Measurements from ENCODE around the gene ST8SIA5. TPM values are rescaled to one million over a fixed set of nuclear protein-coding genes. Genes with fewer than 3 reads are reported as not detected.
A peak's percentile ranks its signal among the peaks of the same experiment; 100 is the strongest.

Gene ST8SIA5
- total and polyA plus RNA-seq, 9 donors, result 0.35 to 1.3 (median 0.52) TPM; not detected in 1

- H3K27ac ChIP-seq, result no peak overlapping the region
- TF ChIP-seq EP300 (IDR thresholded peaks at IDR 0.05), result no peak
- TF ChIP-seq POLR2A (IDR thresholded peaks at IDR 0.05), result no peak
- intact Hi-C loops (cut with DNase I), result no loop called here
- H3K4me1 ChIP-seq (ENCODE audit: insufficient read depth), result peaks cover 7% of the 10 kb centered on the region
- no peaks in the 10 kb centered on the region for H3K36me3 ChIP-seq
- WGBS, 3 donors, result 51 to 64% (median 54%) methylated on average over 2 of the region's 2 CpGs
- no peaks in the 10 kb centered on the region for H3K9me3 ChIP-seq
- H3K27me3 ChIP-seq, result no peaks in the 10 kb centered on the region
- no peak overlapping the region for H3K4me3 ChIP-seq
- DNase-seq, result no peak
Observed at GRCh38 chr18:46627136-46627535, 129.7 kb downstream of the ST8SIA5 start.

- no peak for DNase-seq
- WGBS, 3 donors, result 87 to 90% (median 89%) methylated on average over 5 of the region's 5 CpGs
- H3K27ac ChIP-seq, result no peak overlapping the region
- intact Hi-C loops (cut with DNase I), result no loop called here
- H3K27me3 ChIP-seq, result no peaks in the 10 kb centered on the region
- H3K4me3 ChIP-seq, result no peak overlapping the region
- no peaks in the 10 kb centered on the region for H3K36me3 ChIP-seq
- TF ChIP-seq POLR2A (IDR thresholded peaks at IDR 0.05), result no peak
- no peaks in the 10 kb centered on the region for H3K9me3 ChIP-seq
- H3K4me1 ChIP-seq (ENCODE audit: insufficient read depth), result peaks cover 7% of the 10 kb centered on the region
Observed at GRCh38 chr18:46625069-46625468, 131.8 kb downstream of the ST8SIA5 start.

DNA sequence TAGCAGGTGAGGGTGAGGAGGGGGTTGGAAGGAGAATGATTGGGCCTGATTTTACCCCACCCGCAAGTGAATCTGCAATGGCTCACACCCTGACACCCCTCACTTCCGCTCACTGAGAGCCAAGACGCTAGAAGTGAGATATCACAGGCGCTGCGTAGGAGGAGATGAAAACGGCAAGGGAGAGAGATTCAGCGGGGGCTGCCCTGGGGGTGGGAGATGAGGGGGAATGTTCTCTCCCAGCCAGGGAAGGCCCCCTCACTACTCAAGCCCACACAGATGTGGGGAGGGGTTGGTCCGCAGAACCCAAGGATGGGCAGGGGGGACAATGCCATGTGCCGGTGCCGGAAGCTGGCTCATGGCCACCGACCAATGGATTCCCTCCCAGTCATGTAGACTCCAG lies 132.7 kb downstream of the ST8SIA5 start:
- peaks cover 7% of the 10 kb centered on the region for H3K4me1 ChIP-seq (ENCODE audit: insufficient read depth)
- H3K27ac ChIP-seq, result no peak overlapping the region
- no peaks in the 10 kb centered on the region for H3K36me3 ChIP-seq
- WGBS, 3 donors, result 6 to 16% (median 9%) methylated on average over 11 of the region's 11 CpGs
- H3K27me3 ChIP-seq, result no peaks in the 10 kb centered on the region
- H3K4me3 ChIP-seq, result no peak overlapping the region
- intact Hi-C loops (cut with DNase I), result no loop called here
- no peaks in the 10 kb centered on the region for H3K9me3 ChIP-seq
- DNase-seq, result peak in 2 of 5 donors; percentile 17 to 35
- no peak for TF ChIP-seq POLR2A (IDR thresholded peaks at IDR 0.05)
- TF ChIP-seq, protein P1, sequence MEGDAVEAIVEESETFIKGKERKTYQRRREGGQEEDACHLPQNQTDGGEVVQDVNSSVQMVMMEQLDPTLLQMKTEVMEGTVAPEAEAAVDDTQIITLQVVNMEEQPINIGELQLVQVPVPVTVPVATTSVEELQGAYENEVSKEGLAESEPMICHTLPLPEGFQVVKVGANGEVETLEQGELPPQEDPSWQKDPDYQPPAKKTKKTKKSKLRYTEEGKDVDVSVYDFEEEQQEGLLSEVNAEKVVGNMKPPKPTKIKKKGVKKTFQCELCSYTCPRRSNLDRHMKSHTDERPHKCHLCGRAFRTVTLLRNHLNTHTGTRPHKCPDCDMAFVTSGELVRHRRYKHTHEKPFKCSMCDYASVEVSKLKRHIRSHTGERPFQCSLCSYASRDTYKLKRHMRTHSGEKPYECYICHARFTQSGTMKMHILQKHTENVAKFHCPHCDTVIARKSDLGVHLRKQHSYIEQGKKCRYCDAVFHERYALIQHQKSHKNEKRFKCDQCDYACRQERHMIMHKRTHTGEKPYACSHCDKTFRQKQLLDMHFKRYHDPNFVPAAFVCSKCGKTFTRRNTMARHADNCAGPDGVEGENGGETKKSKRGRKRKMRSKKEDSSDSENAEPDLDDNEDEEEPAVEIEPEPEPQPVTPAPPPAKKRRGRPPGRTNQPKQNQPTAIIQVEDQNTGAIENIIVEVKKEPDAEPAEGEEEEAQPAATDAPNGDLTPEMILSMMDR (IDR thresholded peaks at IDR 0.05), result no peak
- TF ChIP-seq EP300 (IDR thresholded peaks at IDR 0.05), result no peak

DNA sequence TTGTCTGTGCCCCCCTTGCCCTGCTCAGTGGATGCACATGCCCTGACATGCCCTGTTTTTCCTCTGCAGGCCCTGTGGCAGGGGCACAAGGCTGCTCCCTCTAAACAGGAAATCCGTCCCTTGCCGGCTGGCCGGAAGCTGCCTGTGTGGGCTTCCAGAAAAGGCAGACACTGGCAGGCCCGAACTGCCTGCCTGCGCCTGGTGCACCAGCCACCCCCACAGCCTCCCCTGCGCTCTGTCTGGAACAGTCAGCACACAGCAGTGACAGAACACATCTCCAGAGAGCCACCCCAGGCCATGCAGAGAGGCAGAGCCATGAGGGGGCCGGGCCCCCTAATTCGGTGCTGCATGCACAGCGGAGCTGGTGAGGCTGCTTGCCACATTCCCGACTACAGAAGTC lies 133.3 kb downstream of the ST8SIA5 start:
- Histone ChIP-seq H3K4me1 (ENCODE audit: insufficient read depth) (peaks cover 7% of the 10 kb centered on the region), H3K9me3 (no peaks in the 10 kb centered on the region), H3K36me3 (no peaks in the 10 kb centered on the region), H3K4me3 (no peak overlapping the region), H3K27me3 (no peaks in the 10 kb centered on the region), H3K27ac (no peak overlapping the region)
- peak in 2 of 5 donors; percentile 14 to 44 for DNase-seq
- WGBS, 3 donors, result 13 to 29% (median 21%) methylated on average over 10 of the region's 10 CpGs
- TF ChIP-seq, protein P1 (IDR thresholded peaks at IDR 0.05), result no peak
- TF ChIP-seq EP300 (IDR thresholded peaks at IDR 0.05), result no peak
- TF ChIP-seq POLR2A (IDR thresholded peaks at IDR 0.05), result no peak
- intact Hi-C loops (cut with DNase I), result no loop called here

GRCh38 chr18:46622999-46623398 lies 133.9 kb downstream of the ST8SIA5 start:
- Histone ChIP-seq H3K27me3 (no peaks in the 10 kb centered on the region), H3K4me1 (ENCODE audit: insufficient read depth) (peaks cover 7% of the 10 kb centered on the region), H3K4me3 (no peak overlapping the region), H3K9me3 (no peaks in the 10 kb centered on the region), H3K36me3 (no peaks in the 10 kb centered on the region), H3K27ac (no peak overlapping the region)
- TF ChIP-seq EP300 (IDR thresholded peaks at IDR 0.05), result no peak
- TF ChIP-seq, protein P1 (IDR thresholded peaks at IDR 0.05), result no peak
- TF ChIP-seq POLR2A (IDR thresholded peaks at IDR 0.05), result no peak
- 80 to 93% (median 90%) methylated on average over 3 of the region's 3 CpGs for WGBS, 3 donors
- DNase-seq, result no peak
- intact Hi-C loops (cut with DNase I), result no loop called here
